ENCODE results near the gene CTIF.

CTIF gene

DNA sequence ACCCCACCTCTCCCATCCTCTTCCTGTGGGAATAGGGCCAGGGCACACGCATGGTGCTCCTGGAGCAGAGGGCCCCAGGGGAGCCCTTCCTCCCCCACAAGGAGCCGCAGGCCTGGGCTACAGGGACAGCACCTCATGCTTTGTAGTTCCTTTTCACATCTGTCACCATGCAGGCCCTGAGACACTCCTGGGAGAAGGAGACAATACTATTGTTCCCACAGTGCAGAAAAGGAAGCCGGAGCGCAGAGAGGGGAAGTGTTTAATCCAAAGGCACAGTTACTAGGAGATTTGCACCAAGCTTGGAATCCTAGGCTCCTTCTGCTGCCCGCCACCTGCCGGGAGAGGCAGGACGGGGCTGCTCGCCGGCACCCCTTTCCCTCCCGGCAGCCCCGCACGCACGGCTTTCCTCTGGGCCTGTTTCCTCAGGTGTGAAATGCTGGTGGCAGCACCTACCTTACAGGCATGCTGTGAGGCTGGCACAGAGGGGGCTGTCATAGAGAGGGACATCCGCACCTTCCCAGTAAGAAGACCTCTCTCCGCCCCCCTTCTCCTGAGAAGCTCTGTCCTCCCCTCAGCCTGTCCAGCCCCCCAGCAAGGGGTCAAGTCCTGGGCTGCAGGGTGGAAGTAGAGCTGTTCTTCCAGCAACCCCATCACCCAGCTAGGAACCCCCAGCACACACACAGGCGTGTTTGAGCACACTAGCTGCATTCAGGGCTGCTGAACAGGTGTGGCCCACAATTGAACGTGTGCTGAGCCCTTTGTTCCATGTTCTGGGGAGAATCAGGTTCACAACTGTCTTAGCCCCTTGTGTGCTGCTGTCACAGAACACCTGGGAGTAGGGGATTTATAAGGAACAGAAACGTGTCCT lies 349.3 kb downstream of the CTIF start:
- FAIRE-seq (no peak), DNase-seq (ENCODE audit: insufficient read length, low spot score) (no peak)

DNA sequence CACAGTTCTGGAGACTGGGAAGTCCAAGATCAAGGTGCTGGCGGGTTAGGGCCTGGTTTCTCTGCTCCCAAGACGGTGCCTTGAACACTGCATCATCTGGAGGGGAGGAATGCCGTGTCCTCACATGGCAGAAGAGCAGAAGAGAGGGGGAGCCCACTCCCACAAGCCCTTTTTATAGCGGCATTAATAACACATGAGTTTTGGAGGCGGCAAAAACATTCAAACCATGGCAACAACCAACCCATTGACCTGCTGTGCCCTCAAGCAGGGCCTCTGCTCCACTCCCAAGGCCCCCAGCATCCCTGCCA lies 349.9 kb downstream of the CTIF start:
- FAIRE-seq (no peak), DNase-seq (ENCODE audit: insufficient read length, low spot score) (no peak)

DNA sequence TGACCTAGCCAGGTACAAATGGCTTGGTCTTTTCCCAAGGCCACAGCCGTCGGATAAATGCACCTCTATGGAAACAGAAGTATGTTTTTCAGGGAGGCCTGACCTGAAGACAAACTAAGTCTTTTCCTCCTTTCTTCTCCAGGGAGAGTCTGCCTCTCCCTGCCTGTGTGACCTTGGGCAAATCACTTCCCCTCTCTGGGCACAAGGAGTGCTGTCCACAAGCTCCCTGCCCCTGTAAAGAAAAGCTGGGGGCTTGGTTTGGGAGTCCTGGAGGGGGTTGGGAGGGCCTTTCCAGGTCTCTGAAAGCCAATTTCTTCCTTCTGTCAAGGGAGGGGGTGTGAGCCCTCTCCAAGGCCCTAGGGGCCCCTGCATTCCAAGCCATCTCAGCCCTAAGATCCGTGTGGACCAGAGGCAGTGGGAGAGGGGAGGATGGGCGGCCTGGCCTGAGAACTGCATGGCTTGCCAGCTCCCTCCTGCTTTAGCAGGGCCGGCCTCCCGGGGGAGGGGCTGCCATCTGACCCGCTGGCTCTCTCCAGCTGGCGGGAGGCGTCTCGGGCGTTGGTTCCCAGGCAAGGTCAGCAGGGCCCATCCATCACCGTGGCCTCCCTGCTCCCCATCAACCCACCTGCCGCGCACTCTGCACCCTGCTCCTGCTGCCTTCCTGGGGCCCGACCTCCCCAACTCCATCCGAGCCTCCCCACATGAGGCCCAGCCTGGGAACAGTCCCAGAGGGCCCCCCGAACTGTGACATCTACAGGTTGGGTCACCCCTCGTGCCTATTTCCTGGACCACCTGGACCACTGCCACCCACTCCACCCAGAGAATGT lies 350.5 kb downstream of the CTIF start:
- DNase-seq (ENCODE audit: insufficient read length, low spot score) (no peak), FAIRE-seq (no peak)

DNA sequence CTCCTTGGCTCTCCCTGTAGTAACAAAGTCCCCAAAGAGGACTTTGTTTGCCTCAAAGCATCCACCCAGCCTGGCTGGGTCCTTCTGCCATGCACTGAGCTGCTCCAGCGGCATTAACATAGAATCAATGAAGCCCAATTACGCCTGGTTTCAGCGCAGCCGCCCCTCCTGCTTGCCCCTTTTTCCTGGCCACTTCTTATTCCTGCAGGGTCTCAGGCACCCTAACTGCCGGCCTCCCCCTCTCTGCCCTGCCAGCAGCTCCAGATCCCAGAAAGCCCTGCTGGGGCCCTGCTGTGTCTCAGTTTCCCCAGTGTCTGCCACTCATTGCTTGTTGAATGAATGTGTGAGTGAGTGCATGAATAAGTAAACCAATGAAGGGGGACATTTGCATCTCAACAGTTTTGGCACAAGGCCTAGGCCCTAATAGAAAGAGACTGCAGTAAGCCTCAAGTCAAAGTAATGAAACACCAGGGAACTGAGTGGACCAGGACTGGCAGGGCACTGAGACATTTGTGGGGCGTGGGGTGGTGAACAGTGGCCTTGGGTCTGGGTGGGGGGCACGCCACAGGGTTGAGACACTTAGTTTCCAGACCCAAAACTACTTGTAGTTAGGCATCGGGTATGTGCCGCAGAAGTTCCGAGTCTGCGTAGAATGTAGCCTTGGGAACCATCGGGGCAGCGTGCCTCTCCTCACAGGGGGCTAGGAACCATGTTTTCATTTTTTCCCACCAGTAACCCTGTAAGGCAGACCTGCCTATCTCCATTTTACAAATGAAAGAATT lies 351.3 kb downstream of the CTIF start:
- DNase-seq (ENCODE audit: insufficient read length, low spot score): no peak
- no peak for FAIRE-seq

DNA sequence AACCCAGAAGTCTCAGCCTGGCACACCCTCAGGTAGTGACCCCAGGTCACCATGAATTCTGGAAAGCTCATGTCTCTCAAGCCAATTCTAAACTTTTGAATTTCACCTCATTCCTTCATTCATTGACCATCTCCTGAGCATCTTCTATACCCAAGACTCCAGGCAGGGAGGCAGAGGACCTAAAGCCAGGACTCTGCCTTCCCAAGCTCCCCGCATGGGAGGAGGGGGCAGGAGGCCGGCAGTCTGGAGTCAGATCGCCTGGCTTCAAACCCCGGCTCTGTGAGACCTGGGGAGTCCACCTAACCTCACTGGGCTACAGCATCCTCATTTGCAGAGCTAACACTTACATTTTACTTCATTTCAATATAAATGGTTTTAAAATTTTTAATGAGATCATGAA lies 352.9 kb downstream of the CTIF start:
- FAIRE-seq (no peak), DNase-seq (ENCODE audit: insufficient read length, low spot score) (no peak)

DNA sequence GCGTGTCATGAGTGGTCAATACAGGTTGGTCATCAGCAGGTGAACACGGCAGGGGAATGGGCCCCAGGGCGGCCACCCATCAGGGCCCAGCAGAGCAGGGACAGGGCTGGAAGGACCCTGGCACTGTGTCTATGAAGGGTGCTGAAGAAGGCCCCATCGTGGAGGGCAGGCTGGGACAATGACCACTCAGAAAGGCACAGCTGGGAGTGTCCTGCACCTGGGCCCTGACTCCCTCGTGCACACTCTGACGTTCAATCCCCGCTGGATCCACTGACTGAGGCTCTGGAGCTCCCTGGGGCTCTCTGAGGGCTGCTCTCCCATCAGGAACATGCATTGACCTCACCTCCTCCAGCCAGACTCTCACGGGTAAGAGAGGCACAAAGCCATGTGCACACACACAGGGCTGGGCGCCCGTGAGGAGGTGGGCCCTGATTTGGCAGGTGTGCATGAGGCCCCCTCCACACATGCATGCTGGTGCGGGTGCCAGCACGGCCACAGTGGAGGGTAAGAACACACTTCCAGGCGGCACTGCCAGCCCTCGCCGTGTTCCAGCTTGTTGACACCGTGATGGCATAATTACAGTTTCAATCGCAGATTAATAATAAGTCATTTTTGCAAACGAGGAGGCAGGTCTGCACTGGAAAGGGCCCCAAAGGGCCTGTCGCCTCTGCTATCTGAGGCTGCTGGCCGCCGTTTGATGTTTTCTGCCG lies 353.5 kb downstream of the CTIF start:
- DNase-seq (ENCODE audit: insufficient read length, low spot score) (no peak), FAIRE-seq (no peak)

DNA sequence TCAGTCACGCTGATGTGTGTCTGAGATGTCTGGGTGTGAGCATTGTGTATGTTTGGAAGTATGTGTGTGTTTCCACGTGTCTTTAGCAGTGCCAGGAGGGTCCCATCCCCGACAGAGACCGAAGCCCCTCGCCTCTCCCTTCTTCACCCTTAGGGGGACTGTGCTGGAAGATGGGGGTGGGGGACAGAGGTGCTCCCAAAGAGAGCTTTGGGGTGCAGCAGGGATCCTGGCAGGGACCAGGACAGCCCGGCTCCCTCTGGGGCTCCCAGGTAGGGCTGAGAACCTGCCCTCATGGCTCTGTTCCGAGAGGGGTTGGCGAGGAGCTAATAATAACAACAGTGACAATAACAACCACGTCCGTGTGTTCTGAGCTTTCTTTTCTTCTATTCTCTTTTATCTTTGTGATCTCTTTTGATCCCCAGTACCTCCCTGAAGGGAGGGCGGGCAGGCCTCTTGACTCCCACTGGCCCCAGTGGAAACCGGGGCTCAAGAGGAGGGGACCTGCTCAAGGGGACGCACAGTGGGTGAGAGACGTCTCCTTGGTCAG lies 354.3 kb downstream of the CTIF start:
- FAIRE-seq: no peak

DNA sequence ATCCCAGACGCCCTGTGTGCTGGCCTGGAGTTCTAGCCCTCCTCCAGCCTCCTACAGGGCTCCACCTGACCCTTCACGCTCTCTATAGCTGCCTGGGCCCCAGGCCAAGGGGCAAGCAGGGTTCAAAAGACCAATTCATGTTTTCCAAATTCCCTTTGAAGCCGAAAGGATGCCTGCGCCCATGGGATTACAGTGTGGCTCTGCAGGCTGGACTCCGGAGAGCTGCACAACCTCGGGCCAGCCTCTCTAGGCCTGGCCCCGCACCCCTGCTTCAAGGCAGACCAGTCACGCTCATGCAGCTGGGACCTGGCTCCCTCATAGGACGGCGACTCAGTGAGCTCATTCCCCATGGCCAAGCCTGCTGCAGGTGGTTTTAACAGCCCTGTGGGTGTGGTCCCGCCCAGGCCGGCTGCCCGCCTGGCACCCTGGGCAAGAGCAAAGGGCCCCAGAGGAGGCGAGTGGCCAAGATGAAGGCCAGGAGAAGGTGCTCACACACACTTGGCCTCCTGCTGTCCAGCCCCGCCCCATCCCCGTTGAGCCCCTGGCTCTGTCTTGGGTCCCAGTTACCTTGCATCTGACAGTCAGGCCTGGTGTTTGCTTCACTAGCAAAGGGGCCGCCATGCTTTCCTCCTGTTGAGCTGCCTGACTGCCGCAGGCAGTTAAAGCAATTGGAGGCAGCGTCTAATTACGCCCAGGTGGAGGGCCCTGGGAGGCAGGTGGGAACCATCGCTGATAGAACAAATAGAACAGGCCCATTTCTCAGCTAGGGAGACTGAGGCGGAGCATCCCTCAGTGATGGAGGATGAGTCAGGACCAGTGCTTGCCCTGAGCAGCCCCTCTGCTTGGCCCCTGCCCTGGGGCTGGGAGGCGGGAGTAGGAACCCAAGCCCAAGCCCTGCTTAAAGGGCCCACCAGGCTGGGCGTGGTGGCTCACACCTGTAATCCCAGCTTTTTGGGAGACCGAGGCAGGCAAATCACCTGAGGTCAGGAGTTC lies 355.1 kb downstream of the CTIF start:
- FAIRE-seq: no peak

More for the DNA sequence above, 354.3 kb downstream of the CTIF start:
- no peak for DNase-seq (ENCODE audit: insufficient read length, low spot score)

DNA sequence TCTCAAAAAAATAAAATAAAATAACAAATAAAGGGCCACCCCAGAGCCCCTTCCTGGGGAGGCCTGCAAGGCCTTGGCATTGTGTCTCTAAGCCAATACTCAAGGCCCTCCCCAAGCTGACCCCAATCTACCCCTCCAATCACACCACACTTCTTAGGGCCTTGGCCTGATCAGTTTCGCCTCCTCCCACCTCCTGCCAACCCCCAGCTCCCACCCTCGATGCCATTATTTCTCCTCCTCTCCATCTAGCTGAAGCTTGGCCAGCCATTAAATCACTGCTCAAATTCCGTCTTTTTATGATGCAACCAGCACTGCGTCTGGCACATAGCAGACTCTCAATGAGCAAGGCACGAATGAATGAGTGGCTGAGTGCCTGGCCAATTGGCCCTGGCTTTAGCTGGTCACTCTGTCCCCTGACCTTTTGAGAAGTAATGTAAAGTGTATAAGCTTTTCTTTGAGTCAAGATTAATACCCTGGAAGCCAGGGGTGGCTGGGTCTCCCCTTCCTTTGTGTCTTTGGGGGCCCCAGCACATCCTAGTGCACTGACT lies 356.0 kb downstream of the CTIF start:
- FAIRE-seq (no peak), DNase-seq (ENCODE audit: insufficient read length, low spot score) (no peak)

More for the DNA sequence above, 355.1 kb downstream of the CTIF start:
- no peak for DNase-seq (ENCODE audit: insufficient read length, low spot score)

DNA sequence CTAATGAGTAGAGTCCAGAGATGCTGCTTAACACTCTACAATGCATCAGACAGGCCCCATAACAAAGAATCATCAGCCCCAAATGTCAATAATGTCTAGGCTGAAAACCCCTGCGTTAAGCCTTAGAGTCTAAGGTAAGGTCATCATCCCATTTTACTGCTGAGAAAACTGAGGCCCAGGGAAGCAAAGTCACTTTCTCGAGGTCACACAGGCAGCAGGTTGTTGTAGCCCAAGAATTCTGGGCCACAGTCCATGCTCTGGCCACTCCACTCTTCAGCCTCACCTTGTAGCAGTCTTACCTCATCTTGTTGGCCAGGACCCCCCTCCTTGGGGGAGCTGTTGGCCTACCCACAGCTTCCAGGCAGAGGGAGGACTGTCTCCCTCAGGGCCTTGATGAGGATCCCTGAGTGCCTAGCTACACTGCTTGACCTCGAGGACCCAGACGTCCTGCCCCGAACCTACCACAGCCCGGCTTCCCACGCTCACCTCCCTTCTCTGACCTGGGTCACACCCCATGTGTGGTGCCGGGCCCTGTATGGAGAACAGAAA lies 357.6 kb downstream of the CTIF start:
- FAIRE-seq: no peak
- no peak for DNase-seq (ENCODE audit: insufficient read length, low spot score)

DNA sequence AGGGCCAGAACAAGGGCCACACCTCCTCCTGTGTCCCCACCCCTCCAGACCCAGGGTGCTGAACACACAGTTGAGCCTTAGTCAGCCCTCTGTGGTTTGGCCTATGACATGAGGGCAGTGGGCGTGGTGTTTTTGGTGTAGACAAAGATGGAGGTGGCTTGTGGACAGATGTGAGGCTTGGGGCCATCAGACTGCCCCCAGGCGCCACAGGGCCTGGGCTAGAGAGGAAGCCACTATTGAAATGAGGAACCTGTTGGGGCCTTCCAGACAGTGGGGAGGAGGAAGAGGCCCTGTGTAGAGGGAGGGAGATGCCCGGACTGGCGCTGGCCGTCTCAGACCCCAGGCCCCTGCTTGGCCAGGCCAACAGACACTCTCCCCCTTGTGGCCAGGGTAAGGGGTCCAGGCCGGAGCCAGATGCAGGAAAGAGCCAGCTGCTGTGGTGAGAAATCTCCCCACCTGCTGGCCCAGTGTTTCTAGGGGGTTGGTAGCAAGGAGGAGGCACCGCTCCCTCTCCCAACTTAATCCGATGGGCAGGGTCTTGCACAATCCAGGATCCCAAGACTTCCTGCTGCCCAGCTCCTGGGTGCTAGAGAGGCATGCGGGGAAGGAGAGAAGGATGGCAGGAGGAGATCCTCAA lies 358.2 kb downstream of the CTIF start:
- FAIRE-seq (no peak), DNase-seq (ENCODE audit: insufficient read length, low spot score) (no peak)

DNA sequence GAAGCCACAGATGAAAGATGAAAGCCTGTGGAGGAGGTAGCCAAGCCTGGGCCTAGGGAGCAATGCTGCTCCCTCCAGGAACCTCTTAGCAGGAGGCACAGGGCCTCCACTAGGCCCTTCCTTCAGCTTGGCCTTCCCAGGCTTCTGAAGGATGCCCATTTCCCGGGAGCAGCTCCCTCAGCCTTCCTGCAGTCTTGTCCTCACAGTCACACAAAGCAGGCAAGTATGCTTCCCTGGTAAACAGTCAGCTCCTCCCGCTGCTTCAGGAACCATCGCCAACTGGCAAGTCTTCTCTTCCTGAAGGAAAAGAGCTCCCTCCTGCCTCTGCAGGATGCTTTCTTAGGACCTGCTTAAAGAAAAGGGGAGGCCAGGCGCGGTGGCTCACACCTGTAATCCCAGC lies 358.7 kb downstream of the CTIF start:
- FAIRE-seq (no peak), DNase-seq (ENCODE audit: insufficient read length, low spot score) (no peak)

DNA sequence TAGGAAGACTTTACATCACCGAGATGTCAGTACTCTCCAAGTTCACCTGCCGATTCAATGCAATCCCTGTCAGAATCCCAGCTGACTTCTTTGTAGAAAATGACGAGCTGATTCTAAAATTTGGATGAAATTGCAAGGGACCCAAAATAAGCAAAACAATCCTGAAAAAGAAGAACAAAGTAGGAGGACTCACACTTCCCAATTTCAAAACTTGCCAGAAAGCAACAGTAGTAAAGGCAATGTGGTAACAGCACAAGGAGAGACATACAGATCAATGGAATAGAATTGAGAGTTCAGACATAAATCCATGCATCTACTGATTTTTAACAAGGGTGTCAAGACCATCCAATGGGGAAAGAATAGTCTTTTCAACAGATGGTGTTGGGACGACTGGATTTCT lies 359.7 kb downstream of the CTIF start:
- DNase-seq (ENCODE audit: insufficient read length, low spot score): no peak
- FAIRE-seq: no peak

DNA sequence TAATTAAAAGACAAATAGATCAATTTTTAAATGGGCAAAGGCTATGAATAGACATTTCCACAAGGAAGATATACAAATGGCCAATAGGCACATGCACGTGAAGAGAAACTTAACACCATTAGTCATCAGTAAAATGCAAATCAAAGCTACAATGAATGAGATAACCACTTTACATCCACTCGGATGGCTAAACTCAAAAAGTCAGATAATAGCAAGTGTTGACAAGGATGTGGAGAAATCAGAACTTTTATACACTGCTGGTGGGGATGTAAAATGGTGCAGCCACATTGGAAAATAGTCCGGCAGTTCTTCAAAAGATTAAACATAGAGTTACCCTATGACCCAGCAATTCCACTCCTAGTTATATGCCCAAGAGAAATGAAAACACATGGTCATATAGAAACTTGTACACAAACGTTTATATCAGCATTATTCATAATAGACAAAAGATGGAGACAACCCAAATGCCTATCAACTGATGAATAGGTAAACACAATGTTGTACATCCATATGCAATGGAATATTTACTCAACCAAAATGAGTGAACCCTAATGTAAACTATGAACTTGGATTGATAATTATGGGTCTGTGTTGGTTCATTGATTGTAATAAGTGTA lies 360.8 kb downstream of the CTIF start:
- FAIRE-seq: no peak
- no peak for DNase-seq (ENCODE audit: insufficient read length, low spot score)

DNA sequence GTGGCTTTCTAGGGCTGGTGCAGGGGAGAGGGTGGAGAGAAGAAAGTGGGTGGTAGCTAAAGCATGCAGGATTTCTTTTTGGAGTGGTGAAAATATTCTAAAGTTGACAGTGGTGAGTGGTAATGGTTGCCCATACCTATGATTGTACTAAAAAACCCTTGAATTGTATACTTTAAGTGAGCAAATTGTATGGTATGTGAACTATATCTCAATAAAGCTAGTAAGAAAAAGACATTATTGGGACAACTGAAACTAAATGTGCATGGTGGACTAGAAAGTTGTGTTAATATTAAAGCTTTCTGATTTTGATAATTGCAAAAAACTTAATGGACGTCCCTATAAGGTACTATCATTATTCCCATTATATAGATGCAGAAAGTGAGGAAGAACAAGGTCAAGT lies 361.6 kb downstream of the CTIF start:
- no peak for DNase-seq (ENCODE audit: insufficient read length, low spot score)
- no peak for FAIRE-seq

DNA sequence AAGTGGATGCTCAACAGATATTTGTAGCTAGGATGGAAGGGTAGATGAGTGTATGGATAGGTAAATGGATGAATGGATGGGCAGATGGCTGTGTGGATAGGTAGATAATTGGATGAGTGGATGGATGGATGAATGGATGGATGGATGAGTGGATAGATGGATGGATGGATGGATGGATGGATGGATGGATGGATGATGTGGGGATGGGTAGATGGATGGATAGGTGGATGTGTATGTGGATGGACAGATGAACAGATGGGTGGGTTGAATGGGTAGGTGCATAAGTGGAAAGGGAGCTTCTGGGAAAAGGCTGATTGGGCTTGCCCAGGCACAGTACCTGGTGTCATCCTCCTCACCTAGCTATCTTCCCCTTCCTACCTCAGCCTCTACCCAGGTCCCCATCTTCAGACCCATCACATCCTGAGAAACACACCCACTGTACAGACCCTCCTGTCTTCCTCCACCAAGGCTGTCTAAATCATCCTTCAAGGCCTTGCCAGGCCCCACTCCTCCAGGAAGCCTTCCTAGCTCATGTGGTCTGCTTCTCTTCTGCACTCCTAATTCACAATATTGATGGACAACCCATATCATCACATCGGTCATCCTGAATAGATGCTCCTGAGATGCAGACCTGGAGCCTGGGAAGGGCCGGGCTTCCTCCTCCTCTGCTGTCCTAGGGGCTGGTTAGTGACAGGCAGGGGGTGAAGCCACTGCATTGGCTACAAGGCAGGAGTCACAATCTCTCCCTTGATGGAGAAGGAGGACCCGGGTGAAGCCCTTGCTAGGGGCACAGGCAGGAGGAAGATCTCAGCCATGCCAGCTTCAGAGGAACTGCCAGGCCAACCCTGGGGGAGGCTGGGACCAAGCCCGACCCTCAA lies 362.6 kb downstream of the CTIF start:
- FAIRE-seq (no peak), DNase-seq (ENCODE audit: insufficient read length, low spot score) (no peak)

All from HTR-8/SVneo (cell line).